ENCODE data around the gene PSPN. TPM values are rescaled to one million over a fixed set of nuclear protein-coding genes. Genes with fewer than 3 reads are reported as not detected.

The PSPN gene
- polyA plus RNA-seq, 1 donor (not counting 4 experiments of a cell fraction or from before 2014, with no cell fraction given), result 0.33 TPM

DNA sequence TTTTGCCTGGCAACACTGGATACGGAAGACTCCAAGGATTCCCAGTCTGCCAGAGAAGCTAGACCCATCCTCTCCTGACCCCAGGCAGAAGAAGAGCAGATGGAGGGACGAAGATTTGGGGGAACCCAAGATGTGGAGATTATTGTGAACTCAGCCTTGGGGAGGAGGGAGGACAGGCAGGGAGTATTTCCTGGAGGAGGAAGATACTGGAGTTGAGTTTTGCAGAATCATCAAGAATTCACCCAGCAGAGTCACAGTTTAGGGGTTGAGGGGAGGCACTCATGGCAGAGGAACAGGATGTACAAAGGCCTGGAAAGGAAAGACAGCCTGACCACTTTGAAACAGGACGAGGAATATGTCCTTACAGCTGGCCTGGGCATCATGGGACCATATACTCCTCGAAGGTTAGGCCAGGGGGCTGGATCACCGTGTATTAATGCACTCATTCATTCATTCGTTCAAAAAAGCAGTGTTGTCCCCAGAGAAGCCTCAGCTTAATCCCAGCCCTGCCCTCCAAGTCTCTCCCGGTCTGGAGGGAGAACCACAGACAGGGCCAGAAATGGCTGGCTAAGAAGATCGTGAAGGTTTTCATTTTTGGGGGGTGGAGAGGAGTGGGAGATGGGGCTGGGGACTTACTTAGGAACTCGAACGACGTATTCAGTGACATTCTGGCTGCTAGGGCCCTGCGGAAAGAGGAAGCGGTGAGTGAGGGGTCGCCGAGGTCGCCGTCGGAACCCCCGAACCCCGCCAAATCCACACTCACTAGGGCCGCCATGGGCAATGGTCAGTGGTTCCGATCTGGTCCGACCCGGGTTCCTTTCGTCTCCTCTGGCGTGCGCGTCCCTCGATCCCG lies 16.7 kb upstream of the PSPN start:
- Histone ChIP-seq H3K9ac (ENCODE audit: control insufficient read depth, extremely low read depth, insufficient read depth, low read length) (peak overlapping the region; percentile 95), H3K4me2 (ENCODE audit: control insufficient read depth, extremely low read depth, insufficient read depth, low read depth, low read length) (peak overlapping the region; percentile 100), H3K36me3 (ENCODE audit: control insufficient read depth in 2 of 2, extremely low read depth in 1 of 2, insufficient read depth in 2 of 2, low read length in 2 of 2) (peaks cover 17 to 22% of the 10 kb centered on the region in 2 experiments), H3K4me1 (ENCODE audit: control insufficient read depth, extremely low read depth, insufficient read depth, low read length) (peaks cover 13% of the 10 kb centered on the region), H3K27me3 (ENCODE audit: control insufficient read depth, extremely low read depth, insufficient read depth, low read length) (no peaks in the 10 kb centered on the region), H4K20me1 (ENCODE audit: control insufficient read depth, extremely low read depth, insufficient read depth, low read length) (peaks cover 2% of the 10 kb centered on the region), H2AFZ (ENCODE audit: control insufficient read depth, low read length) (peak overlapping the region; percentile 97), H3K9me3 (ENCODE audit: control insufficient read depth, low read depth, low read length) (no peaks in the 10 kb centered on the region), H3K27ac (ENCODE audit: control insufficient read depth, insufficient read depth, low read length) (peak overlapping the region; percentile 89), H3K9me1 (ENCODE audit: control insufficient read depth, extremely low read depth, insufficient read depth, low read length) (no peaks in the 10 kb centered on the region), H3K79me2 (ENCODE audit: control insufficient read depth, insufficient read depth, low read length) (peaks cover 24% of the 10 kb centered on the region), H3K4me3 (ENCODE audit: control insufficient read depth in 2 of 3, extremely low read depth in 1 of 3, insufficient read depth in 2 of 3, low read depth in 1 of 3, low read length in 3 of 3) (peak overlapping the region; percentile 96 to 99 (median 98))
- dilution Hi-C loops (cut with MboI; ENCODE audit: extremely low pct_ligation_motif_present, low sequenced_read_pairs), result no loop called here
- no peak for DNase-seq (ENCODE audit: low read depth, low spot score)
- peak; percentile 13 for FAIRE-seq
- TF ChIP-seq, protein P1, sequence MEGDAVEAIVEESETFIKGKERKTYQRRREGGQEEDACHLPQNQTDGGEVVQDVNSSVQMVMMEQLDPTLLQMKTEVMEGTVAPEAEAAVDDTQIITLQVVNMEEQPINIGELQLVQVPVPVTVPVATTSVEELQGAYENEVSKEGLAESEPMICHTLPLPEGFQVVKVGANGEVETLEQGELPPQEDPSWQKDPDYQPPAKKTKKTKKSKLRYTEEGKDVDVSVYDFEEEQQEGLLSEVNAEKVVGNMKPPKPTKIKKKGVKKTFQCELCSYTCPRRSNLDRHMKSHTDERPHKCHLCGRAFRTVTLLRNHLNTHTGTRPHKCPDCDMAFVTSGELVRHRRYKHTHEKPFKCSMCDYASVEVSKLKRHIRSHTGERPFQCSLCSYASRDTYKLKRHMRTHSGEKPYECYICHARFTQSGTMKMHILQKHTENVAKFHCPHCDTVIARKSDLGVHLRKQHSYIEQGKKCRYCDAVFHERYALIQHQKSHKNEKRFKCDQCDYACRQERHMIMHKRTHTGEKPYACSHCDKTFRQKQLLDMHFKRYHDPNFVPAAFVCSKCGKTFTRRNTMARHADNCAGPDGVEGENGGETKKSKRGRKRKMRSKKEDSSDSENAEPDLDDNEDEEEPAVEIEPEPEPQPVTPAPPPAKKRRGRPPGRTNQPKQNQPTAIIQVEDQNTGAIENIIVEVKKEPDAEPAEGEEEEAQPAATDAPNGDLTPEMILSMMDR (optimal IDR thresholded peaks at IDR 0.05 in 1 of 3, IDR thresholded peaks at IDR 0.05 in 1 of 3, conservative IDR thresholded peaks at IDR 0.05 in 1 of 3; ENCODE audit: extremely low read depth in 1 of 3, insufficient read depth in 2 of 3, low read length in 3 of 3), result no peak
- TF ChIP-seq EZH2 (IDR thresholded peaks at IDR 0.05; ENCODE audit: low read length), result no peak

DNA sequence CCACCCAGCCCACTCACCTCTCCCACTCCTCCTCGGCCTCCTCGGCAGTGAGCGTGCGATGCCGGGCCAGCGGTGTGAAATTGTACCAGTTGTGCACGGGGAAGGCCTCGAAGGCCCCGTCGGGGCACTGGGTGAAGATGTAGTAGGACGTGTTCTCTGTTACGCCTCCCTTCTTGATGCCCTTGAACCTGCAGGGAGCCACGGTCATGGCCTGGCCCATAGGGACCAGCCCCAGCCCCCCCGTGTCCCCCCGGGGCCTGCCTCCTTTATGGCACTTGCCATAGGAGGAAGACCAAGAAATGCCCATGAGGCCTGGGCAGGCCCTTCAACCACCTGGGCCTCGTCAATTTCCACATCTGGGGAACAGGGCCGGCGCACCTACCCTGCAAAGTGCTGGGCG lies 11.6 kb upstream of the PSPN start:
- H3K9ac ChIP-seq (ENCODE audit: control insufficient read depth, extremely low read depth, insufficient read depth, low read length), result no peak overlapping the region
- peaks cover 2% of the 10 kb centered on the region for H4K20me1 ChIP-seq (ENCODE audit: control insufficient read depth, extremely low read depth, insufficient read depth, low read length)
- no peak for TF ChIP-seq EZH2 (IDR thresholded peaks at IDR 0.05; ENCODE audit: low read length)
- TF ChIP-seq, protein P1 (optimal IDR thresholded peaks at IDR 0.05 in 1 of 3, IDR thresholded peaks at IDR 0.05 in 1 of 3, conservative IDR thresholded peaks at IDR 0.05 in 1 of 3; ENCODE audit: extremely low read depth in 1 of 3, insufficient read depth in 2 of 3, low read length in 3 of 3), result no peak
- peaks cover 20% of the 10 kb centered on the region for H3K79me2 ChIP-seq (ENCODE audit: control insufficient read depth, insufficient read depth, low read length)
- H3K27me3 ChIP-seq (ENCODE audit: control insufficient read depth, extremely low read depth, insufficient read depth, low read length), result no peaks in the 10 kb centered on the region
- dilution Hi-C loops (cut with MboI; ENCODE audit: extremely low pct_ligation_motif_present, low sequenced_read_pairs), result no loop called here
- H3K36me3 ChIP-seq (ENCODE audit: control insufficient read depth in 2 of 2, extremely low read depth in 1 of 2, insufficient read depth in 2 of 2, low read length in 2 of 2), result peaks cover 39 to 40% of the 10 kb centered on the region in 2 experiments
- no peak overlapping the region for H3K4me2 ChIP-seq (ENCODE audit: control insufficient read depth, extremely low read depth, insufficient read depth, low read depth, low read length)
- no peak for FAIRE-seq
- no peaks in the 10 kb centered on the region for H3K9me3 ChIP-seq (ENCODE audit: control insufficient read depth, low read depth, low read length)
- no peak for DNase-seq (ENCODE audit: low read depth, low spot score)
- H3K27ac ChIP-seq (ENCODE audit: control insufficient read depth, insufficient read depth, low read length), result no peak overlapping the region
- no peak overlapping the region for H3K4me3 ChIP-seq (ENCODE audit: control insufficient read depth in 2 of 3, extremely low read depth in 1 of 3, insufficient read depth in 2 of 3, low read depth in 1 of 3, low read length in 3 of 3)
- no peak overlapping the region for H2AFZ ChIP-seq (ENCODE audit: control insufficient read depth, low read length)
- peaks cover 8% of the 10 kb centered on the region for H3K4me1 ChIP-seq (ENCODE audit: control insufficient read depth, extremely low read depth, insufficient read depth, low read length)
- H3K9me1 ChIP-seq (ENCODE audit: control insufficient read depth, extremely low read depth, insufficient read depth, low read length), result no peaks in the 10 kb centered on the region

Data from keratinocyte (primary cell).